Activated T-helper 1 cell treated with anti-CD3 and anti-CD28 coated beads, Interleukin-2, amount 50 U/mL, for 16 hours (primary cell): Measurements from ENCODE around the gene AMIGO3.
"Not testable (repeated sequence)": the region's sequence is repeated elsewhere in the genome, so short reads cannot be mapped to it uniquely, and the experiment has no call there.

Experiments used
- DNase-seq, 2 donors: peaks; one replicate each; pipeline ENCODE4 v3.0.0-alpha.2; 2020; ENCODE audit warnings: low read depth in 1 of 2, low spot score in 1 of 2

The AMIGO3 gene

GRCh38 chr3:49689908-49690624, 29.4 kb downstream of the AMIGO3 start:
- DNase-seq, result not testable (repeated sequence)

GRCh38 chr3:49689046-49689907, 30.2 kb downstream of the AMIGO3 start, which contains the start of the genes MST1 and RNF123:
TSS of gene MST1 (minus strand) at chr3:49689474. CDS start at chr3:49688691, 783 bp downstream.
TSS of gene RNF123 (plus strand) at chr3:49689557. CDS start at chr3:49691166, 1,609 bp downstream.
- peak; percentile 87 to 89 for DNase-seq

- not testable (repeated sequence) for DNase-seq
These were observed 31.0 kb downstream of the AMIGO3 start for GRCh38 chr3:49688338-49689045.

GRCh38 chr3:49687424-49687795, 32.1 kb downstream of the AMIGO3 start:
- not testable (repeated sequence) for DNase-seq

GRCh38 chr3:49686769-49687423, 32.6 kb downstream of the AMIGO3 start:
- DNase-seq, result not testable (repeated sequence)

GRCh38 chr3:49686346-49686745, 33.1 kb downstream of the AMIGO3 start:
- not testable (repeated sequence) for DNase-seq

GRCh38 chr3:49685846-49686245, 33.6 kb downstream of the AMIGO3 start:
- not testable (repeated sequence) for DNase-seq

- DNase-seq, result not testable (repeated sequence)
These were observed 34.4 kb downstream of the AMIGO3 start for GRCh38 chr3:49685103-49685502.

- DNase-seq, result not testable (repeated sequence)
These were observed 35.0 kb downstream of the AMIGO3 start for GRCh38 chr3:49684453-49684852.

GRCh38 chr3:49683162-49683561, 36.3 kb downstream of the AMIGO3 start:
- no peak for DNase-seq

GRCh38 chr3:49681543-49681942, 37.9 kb downstream of the AMIGO3 start:
- DNase-seq, result no peak

- DNase-seq, result no peak
These were observed 38.3 kb downstream of the AMIGO3 start for GRCh38 chr3:49681232-49681522.

- no peak for DNase-seq
These were observed 38.8 kb downstream of the AMIGO3 start for GRCh38 chr3:49680493-49681231.

GRCh38 chr3:49675912-49676311, 43.6 kb downstream of the AMIGO3 start:
- no peak for DNase-seq

GRCh38 chr3:49674497-49674983, 44.9 kb downstream of the AMIGO3 start:
- no peak for DNase-seq

- peak; percentile 89 to 97 for DNase-seq
These were observed 45.6 kb downstream of the AMIGO3 start, which contains the start of gene APEH for GRCh38 chr3:49673715-49674496. TSS of gene APEH (plus strand) at chr3:49674351. CDS start at chr3:49674402, 51 bp downstream.

GRCh38 chr3:49673121-49673714, 46.3 kb downstream of the AMIGO3 start:
- DNase-seq, result no peak

- peak; percentile 41 to 59 for DNase-seq
These were observed 47.9 kb downstream of the AMIGO3 start for GRCh38 chr3:49671291-49672288.
